HG02981 (cell line): ENCODE data around the gene BHMT.

ENCODE experiments used
- ATAC-seq: cut with Tn5 transposase; IDR thresholded peaks from one replicate; pipeline ENCODE4 v1.9.1; 2021; ENCODE audit warnings: mild to moderate bottlenecking, moderate library complexity; ENCODE audit not compliant: unreplicated experiment

BHMT gene

GRCh38 chr5:79111387-79111959, at the start of gene BHMT:
TSS of gene BHMT (plus strand) at chr5:79111809. CDS start at chr5:79111886, 77 bp downstream.
- no peak for ATAC-seq

GRCh38 chr5:79062436-79062835, 49.2 kb upstream of the BHMT start:
- ATAC-seq: no peak

GRCh38 chr5:79069488-79070349, 41.9 kb upstream of the BHMT start, which contains the start of the genes BHMT2 and DMGDH:
TSS of gene BHMT2 (plus strand) at chr5:79069767. CDS start at chr5:79069783, 16 bp downstream.
TSS of gene DMGDH (minus strand) at chr5:79069674. CDS start at chr5:79069620, 54 bp downstream.
- ATAC-seq: no peak

- no peak for ATAC-seq
Observed at GRCh38 chr5:79070350-79070667, 41.3 kb upstream of the BHMT start.

- ATAC-seq: no peak
Observed at GRCh38 chr5:79074641-79075040, 37.0 kb upstream of the BHMT start.

- no peak for ATAC-seq
Observed at GRCh38 chr5:79075646-79076426, 35.8 kb upstream of the BHMT start.

GRCh38 chr5:79076819-79077218, 34.8 kb upstream of the BHMT start:
- no peak for ATAC-seq

- ATAC-seq: no peak
Observed at GRCh38 chr5:79077680-79078365, 33.8 kb upstream of the BHMT start.

GRCh38 chr5:79080804-79081203, 30.8 kb upstream of the BHMT start:
- ATAC-seq: no peak

GRCh38 chr5:79081779-79082178, 29.8 kb upstream of the BHMT start:
- no peak for ATAC-seq

- ATAC-seq: no peak
Observed at GRCh38 chr5:79086116-79086515, 25.5 kb upstream of the BHMT start.

- no peak for ATAC-seq
Observed at GRCh38 chr5:79088507-79088906, 23.1 kb upstream of the BHMT start.

GRCh38 chr5:79091064-79091463, 20.5 kb upstream of the BHMT start:
- no peak for ATAC-seq

GRCh38 chr5:79093762-79094161, 17.8 kb upstream of the BHMT start:
- no peak for ATAC-seq

GRCh38 chr5:79105868-79106267, 5.7 kb upstream of the BHMT start:
- no peak for ATAC-seq

- no peak for ATAC-seq
Observed at GRCh38 chr5:79107020-79107796, 4.4 kb upstream of the BHMT start.

- no peak for ATAC-seq
Observed at GRCh38 chr5:79108086-79108485, 3.5 kb upstream of the BHMT start.

GRCh38 chr5:79108792-79109191, 2.8 kb upstream of the BHMT start:
- no peak for ATAC-seq

GRCh38 chr5:79109527-79110492, 1.8 kb upstream of the BHMT start:
- ATAC-seq: no peak
